ENCODE data around the gene KRTAP4-2.
"Not testable (repeated sequence)": the region's sequence is repeated elsewhere in the genome, so short reads cannot be mapped to it uniquely, and the experiment has no call there.

The KRTAP4-2 gene

DNA sequence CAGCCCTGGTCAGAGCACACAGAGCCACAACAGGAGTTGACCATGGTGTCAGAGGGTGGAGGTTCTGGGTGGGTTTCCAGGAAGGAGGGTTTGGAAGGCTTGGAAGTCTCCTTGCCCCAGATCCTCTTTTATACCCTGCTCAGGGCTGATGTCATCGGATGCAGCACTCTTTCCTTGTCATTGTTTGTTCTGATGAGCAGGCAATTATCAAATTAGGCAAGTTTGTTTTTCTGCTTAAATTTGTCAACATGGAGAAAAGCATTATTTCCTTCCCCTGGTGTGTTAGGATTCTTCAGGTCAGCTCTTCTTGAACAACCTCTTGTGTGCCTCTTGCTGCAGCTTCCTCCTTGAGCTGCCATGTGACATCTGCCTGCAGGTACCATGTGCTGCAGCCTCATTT, 17.4 kb downstream of the KRTAP4-2 start, which contains the start of gene KRTAP4-4:
Gene KRTAP4-4, minus strand, starts transcription at position 101 of the 400 bp plus-strand sequence. Its CDS starts 57 bp downstream, at position 44.
- no peak for DNase-seq (ENCODE audit: low read depth)

DNA sequence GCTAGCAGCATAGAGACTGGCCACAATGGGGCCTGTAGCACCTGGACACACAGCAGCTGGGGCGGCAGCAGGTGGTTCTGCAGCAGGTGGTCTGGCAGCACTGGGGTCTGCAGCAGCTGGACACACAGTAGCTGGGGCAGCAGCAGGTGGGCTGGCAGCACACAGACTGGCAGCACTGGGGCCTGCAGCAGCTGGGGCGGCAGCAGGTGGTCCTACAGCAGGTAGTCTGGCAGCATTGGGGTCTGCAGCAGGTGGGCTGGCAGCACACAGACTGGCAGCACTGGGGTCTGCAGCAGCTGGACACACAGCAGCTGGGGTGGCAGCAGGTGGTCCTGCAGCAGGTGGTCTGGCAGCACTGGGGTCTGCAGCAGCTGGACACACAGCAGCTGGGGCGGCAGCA, 17.8 kb downstream of the KRTAP4-2 start:
- DNase-seq (ENCODE audit: low read depth) = not testable (repeated sequence)

- DNase-seq (ENCODE audit: low read depth) = no peak
Measured at GRCh38 chr17:41153856-41154255, 24.2 kb downstream of the KRTAP4-2 start.

- DNase-seq (ENCODE audit: low read depth) = no peak
Measured at GRCh38 chr17:41151525-41151924, 26.5 kb downstream of the KRTAP4-2 start.

DNA sequence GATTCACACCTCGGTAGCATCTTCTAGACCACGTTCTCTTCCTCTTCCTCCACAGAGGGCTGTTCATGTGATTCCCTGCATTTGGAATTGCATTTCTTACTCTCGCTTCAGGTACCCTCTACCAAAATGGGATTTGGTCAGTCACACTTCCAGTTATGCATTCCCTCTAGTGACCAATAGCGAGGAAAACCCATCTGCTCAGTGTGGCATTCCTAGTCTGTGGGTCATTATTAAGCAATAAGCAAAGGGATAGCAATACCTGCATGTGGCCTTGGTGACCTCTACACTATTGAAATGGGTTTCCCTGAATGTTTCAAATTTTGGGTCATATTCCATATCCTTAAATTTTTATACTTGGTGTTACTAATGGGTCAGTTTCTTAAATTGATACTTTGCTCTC, 28.0 kb downstream of the KRTAP4-2 start:
- DNase-seq (ENCODE audit: low read depth) = no peak

DNA sequence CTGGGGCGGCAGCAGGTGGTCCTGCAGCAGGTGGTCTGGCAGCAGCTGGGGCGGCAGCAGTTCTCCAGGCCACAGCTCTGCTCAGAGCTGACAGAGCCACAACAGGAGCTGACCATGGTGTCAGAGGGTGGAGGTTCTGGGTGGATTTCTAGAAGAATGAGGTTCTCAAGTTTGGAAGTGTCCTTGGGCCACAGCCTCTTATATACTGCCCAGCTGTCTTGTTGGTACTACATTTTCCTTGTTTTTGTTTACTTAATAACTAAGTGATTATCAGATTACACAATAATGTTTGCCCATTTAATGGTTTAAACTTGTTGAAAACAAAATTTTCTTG, 28.4 kb downstream of the KRTAP4-2 start, which contains the start of gene KRTAP4-5:
Gene KRTAP4-5, minus strand, starts transcription at position 174 of the 334 bp plus-strand sequence. Its CDS starts 58 bp downstream, at position 116.
- no peak for DNase-seq (ENCODE audit: low read depth)

- DNase-seq (ENCODE audit: low read depth) = not testable (repeated sequence)
Measured at GRCh38 chr17:41148971-41149651, 28.9 kb downstream of the KRTAP4-2 start.

GRCh38 chr17:41147531-41148204, 30.4 kb downstream of the KRTAP4-2 start:
- DNase-seq (ENCODE audit: low read depth) = no peak

DNA sequence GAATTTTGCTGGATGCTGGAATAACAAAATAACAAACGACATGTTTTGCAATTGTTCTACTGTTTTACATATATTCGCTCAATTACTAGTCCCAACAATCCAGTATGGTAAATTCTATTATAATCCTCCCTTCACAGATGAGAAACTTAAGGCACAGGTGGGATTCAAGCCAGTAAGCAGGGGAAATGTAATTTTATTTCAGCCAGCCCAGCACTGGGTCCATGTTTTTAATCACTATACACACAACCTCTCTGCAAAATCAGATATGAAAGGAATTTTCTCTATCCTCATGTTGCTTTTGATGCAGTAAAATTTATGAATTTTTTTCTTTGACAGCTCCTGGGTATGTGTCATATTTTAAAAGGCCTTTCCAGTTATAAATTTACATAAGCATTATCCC, 32.8 kb downstream of the KRTAP4-2 start:
- DNase-seq (ENCODE audit: low read depth) = no peak

GRCh38 chr17:41144846-41145245, 33.2 kb downstream of the KRTAP4-2 start:
- no peak for DNase-seq (ENCODE audit: low read depth)

- no peak for DNase-seq (ENCODE audit: low read depth)
Measured at GRCh38 chr17:41141361-41141760, 36.7 kb downstream of the KRTAP4-2 start.

GRCh38 chr17:41140360-41141131, 37.5 kb downstream of the KRTAP4-2 start, which contains the start of gene KRTAP4-6:
Gene KRTAP4-6, minus strand, starts transcription at chr17:41140544. Its CDS starts 57 bp downstream, at chr17:41140487.
- no peak for DNase-seq (ENCODE audit: low read depth)

DNA sequence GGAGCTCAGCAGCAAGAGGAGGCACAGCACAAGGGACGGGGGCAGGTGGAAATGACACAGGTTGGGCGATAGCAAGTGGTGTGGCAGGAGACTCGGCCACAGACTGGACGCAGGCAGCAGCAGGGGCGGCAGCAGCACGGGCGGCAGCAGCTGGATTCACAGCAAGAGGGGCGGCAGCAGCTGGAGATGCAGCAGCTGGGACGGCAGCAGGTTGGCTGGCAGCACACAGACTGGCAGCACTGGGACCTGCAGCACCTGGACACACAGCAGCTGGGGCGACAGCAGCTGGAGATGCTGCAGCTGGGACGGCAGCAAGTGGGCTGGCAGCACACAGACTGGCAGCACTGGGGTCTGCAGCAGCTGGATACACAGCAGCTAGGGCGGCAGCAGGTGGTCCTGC, 38.2 kb downstream of the KRTAP4-2 start:
- DNase-seq (ENCODE audit: low read depth) = not testable (repeated sequence)

DNA sequence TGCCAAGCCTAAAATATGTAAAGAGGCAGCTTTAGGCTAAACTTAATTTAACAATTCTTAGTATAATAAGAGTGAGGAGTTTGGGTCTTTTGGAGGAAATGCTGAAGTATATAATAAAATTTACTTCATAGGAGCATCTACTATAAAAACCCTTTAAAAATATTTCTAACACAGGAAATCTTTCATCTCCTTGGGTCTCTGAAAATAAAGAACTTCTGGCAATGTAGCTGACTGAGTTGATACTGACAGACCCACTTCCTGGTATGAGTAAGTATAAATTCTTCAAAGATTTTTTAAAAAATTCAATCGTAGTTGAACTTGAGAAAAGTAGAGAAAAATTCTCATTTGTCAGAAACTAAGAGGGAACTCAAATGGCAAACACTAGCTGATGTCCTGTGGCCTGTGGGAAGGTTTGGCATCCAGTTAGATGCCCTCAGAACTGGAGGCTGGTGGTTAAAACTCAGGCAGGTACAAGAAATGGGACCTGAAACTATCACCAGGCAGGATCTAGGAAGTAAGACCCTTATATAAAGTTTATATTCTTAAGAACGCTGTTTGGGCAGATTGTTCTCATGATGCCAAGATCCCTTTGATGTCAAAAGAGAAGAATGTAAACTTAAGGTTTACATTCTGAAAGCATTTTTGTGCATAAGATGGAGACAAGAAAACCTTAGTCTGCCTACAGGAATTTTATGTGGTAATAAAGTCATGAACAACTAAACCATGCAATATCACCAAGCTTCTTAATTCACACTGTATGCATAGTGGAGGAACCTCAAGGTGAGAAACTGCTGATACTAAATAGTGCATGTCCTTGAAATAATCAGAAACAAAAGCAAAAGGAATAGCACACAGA, 43.9 kb downstream of the KRTAP4-2 start:
- no peak for DNase-seq (ENCODE audit: low read depth)

DNA sequence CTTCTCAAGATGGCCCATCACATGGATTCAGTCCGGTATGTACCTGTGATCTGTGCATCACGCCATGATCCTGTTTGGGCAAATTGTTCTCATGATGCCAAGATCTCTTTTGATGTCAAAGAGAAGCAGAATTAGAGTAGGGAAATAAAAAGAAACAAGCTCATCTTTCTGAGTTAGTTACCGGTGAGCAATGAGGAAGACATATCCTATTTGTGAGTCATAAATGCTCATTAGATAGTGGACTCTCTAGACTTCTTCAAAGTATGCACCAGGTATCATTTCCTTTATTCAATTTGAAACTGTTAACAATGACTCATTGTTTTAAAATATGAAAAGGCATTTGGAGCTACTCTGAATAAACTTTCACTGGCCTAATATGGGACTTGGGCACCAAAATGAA, 46.0 kb downstream of the KRTAP4-2 start:
- DNase-seq (ENCODE audit: low read depth) = no peak
